Endodermal cell (in vitro differentiated cells): ENCODE results near the gene ZNF860. TPM values are rescaled to one million over a fixed set of nuclear protein-coding genes. Genes with fewer than 3 reads are reported as not detected.

Experiments
- DNase-seq: peaks from one replicate; pipeline ENCODE4 v3.0.0-alpha.2; 2017
- H3K27ac ChIP-seq: 2 replicates; pipeline ENCODE4 v1.5.1; 2013; ENCODE audit warnings: mild to moderate bottlenecking, low read depth, low read length, moderate library complexity
- H3K27me3 ChIP-seq: 2 replicates; pipeline ENCODE4 v1.6.1; 2013; ENCODE audit warnings: mild to moderate bottlenecking, low read length, moderate library complexity; ENCODE audit not compliant: insufficient read depth, control insufficient read depth, poor library complexity, severe bottlenecking
- H3K36me3 ChIP-seq: 2 replicates; pipeline ENCODE4 v1.7.0; 2013; ENCODE audit warnings: mild to moderate bottlenecking, low read length, moderate library complexity; ENCODE audit not compliant: control insufficient read depth, insufficient read depth
- H3K4me1 ChIP-seq: one replicate; pipeline ENCODE4 v1.7.0; 2013; ENCODE audit warnings: low read length; ENCODE audit not compliant: control insufficient read depth, insufficient read depth
- H3K4me3 ChIP-seq: 2 replicates; pipeline ENCODE4 v1.5.1; 2013; ENCODE audit warnings: mild to moderate bottlenecking, low read length, moderate library complexity
- H3K9ac ChIP-seq: 2 replicates; pipeline ENCODE4 v1.6.1; 2013; ENCODE audit warnings: mild to moderate bottlenecking, low read length, moderate library complexity; ENCODE audit not compliant: poor library complexity, severe bottlenecking; ENCODE audit errors: extremely low read depth
- H3K9me3 ChIP-seq: 2 replicates; pipeline ENCODE4 v1.6.1; 2013; ENCODE audit warnings: mild to moderate bottlenecking, low read length, moderate library complexity; ENCODE audit not compliant: control insufficient read depth
- H3K27ac Mint-ChIP-seq: 2 replicates; pipeline ENCODE4 v1.8.0; 2020; ENCODE audit warnings: mixed read lengths
- H3K27me3 Mint-ChIP-seq: 2 replicates; pipeline ENCODE4 v1.8.0; 2021; ENCODE audit warnings: mild to moderate bottlenecking, mixed read lengths; ENCODE audit not compliant: insufficient read depth
- H3K36me3 Mint-ChIP-seq: 2 replicates; pipeline ENCODE4 v1.8.0; 2020; ENCODE audit warnings: low read depth, mixed read lengths
- H3K4me1 Mint-ChIP-seq: 2 replicates; pipeline ENCODE4 v1.8.0; 2020; ENCODE audit warnings: mixed read lengths
- H3K4me3 Mint-ChIP-seq: 2 replicates; pipeline ENCODE4 v1.8.0; 2020; ENCODE audit warnings: mild to moderate bottlenecking, moderate library complexity, mixed read lengths
- H3K9me3 Mint-ChIP-seq: 2 replicates; pipeline ENCODE4 v1.8.0; 2020; ENCODE audit warnings: mild to moderate bottlenecking, mixed read lengths
- CTCF ChIP-seq: fragments of 200-600 bp; sonication (generic); conservative IDR thresholded peaks from 2 replicates; pipeline ENCODE4 v1.5.0; 2021; ENCODE audit warnings: antibody characterized with exemption, mild to moderate bottlenecking
- WGBS, 2 experiments: methylation state at CpG; one replicate each; pipeline versions ENCODE4 v1.1.5 to v1.1.7; 2013; ENCODE audit warnings: missing lambda C conversion rate in 2 of 2, mixed read lengths in 1 of 2; ENCODE audit not compliant: insufficient coverage in 1 of 2, insufficient read length in 1 of 2; 5-methylcytosine and 5-hydroxymethylcytosine counted together
- total RNA-seq, 2 donors: library from RNA; stranded (reverse); fragmentation: NEBNext Ultra II Directional in 1 of 2; extraction: Animal tissue kit (Norgen Biotek cat#: 25700) in 1 of 2; gene quantifications; 2 replicates in 1 of 2; 3 replicates in 1 of 2; pipeline ENCODE4 v1.2.1, GENCODE V29; 2021

ZNF860 gene
- total RNA-seq, 2 donors from 2014 or later, result 0.49 to 1.8 TPM

GRCh38 chr3:31942446-31942845 is 39.1 kb upstream of the ZNF860 start:
- Mint-ChIP-seq H3K4me1 (peaks cover 17% of the 10 kb centered on the region), H3K36me3 (no peaks in the 10 kb centered on the region), H3K9me3 (no peaks in the 10 kb centered on the region), H3K4me3 (peak overlapping the region; percentile 44), H3K27ac (no peak overlapping the region), H3K27me3 (no peaks in the 10 kb centered on the region)
- H3K27ac ChIP-seq, result no peak overlapping the region
- DNase-seq, result no peak
- no peak overlapping the region for H3K4me3 ChIP-seq
- no peak for TF ChIP-seq CTCF
- H3K9ac ChIP-seq, result no peak overlapping the region
- no peaks in the 10 kb centered on the region for H3K27me3 ChIP-seq
- WGBS, 2 experiments, result 100% methylated on average over 2 of the region's 2 CpGs
- H3K4me1 ChIP-seq, result no peaks in the 10 kb centered on the region
- no peaks in the 10 kb centered on the region for H3K9me3 ChIP-seq
- H3K36me3 ChIP-seq, result no peaks in the 10 kb centered on the region

- Mint-ChIP-seq H3K36me3 (no peaks in the 10 kb centered on the region), H3K27me3 (no peaks in the 10 kb centered on the region), H3K9me3 (no peaks in the 10 kb centered on the region), H3K4me3 (no peak overlapping the region), H3K27ac (no peak overlapping the region), H3K4me1 (peaks cover 21% of the 10 kb centered on the region)
- no peak for DNase-seq
- no peak for TF ChIP-seq CTCF
- Histone ChIP-seq H3K9me3 (no peaks in the 10 kb centered on the region), H3K4me1 (no peaks in the 10 kb centered on the region), H3K27me3 (no peaks in the 10 kb centered on the region), H3K9ac (no peak overlapping the region), H3K27ac (no peak overlapping the region), H3K4me3 (no peak overlapping the region), H3K36me3 (no peaks in the 10 kb centered on the region)
These were observed 38.5 kb upstream of the ZNF860 start for GRCh38 chr3:31943041-31943440.

- Mint-ChIP-seq H3K4me1 (peaks cover 21% of the 10 kb centered on the region), H3K27ac (no peak overlapping the region), H3K4me3 (no peak overlapping the region), H3K27me3 (no peaks in the 10 kb centered on the region), H3K9me3 (peaks cover 8% of the 10 kb centered on the region), H3K36me3 (peaks cover 3% of the 10 kb centered on the region)
- no peak for TF ChIP-seq CTCF
- Histone ChIP-seq H3K27ac (no peak overlapping the region), H3K4me3 (no peak overlapping the region), H3K4me1 (no peaks in the 10 kb centered on the region), H3K27me3 (no peaks in the 10 kb centered on the region), H3K9me3 (peaks cover 11% of the 10 kb centered on the region), H3K9ac (no peak overlapping the region), H3K36me3 (no peaks in the 10 kb centered on the region)
- 96 to 100% methylated on average over 2 to 3 of the region's 3 CpGs for WGBS, 2 experiments
- DNase-seq, result no peak
These were observed 35.9 kb upstream of the ZNF860 start for GRCh38 chr3:31945738-31946052.
